Peyer's patch (tissue), 4 donors: ENCODE measurements around the gene HOXD8.

Experiments
- CTCF ChIP-seq, 6 experiments: fragments of 450-650 bp in 4 of 6; fragments of 200-600 bp in 2 of 6; sonication (generic) in 1 of 6; IDR thresholded peaks; one replicate each; pipeline ENCODE4 v1.5.1; 2017 to 2019; ENCODE audit warnings: antibody characterized with exemption in 6 of 6, mild to moderate bottlenecking in 3 of 6, moderate library complexity in 1 of 6
- POLR2A ChIP-seq, 2 donors: fragments of 450-650 bp; IDR thresholded peaks; one replicate each; pipeline ENCODE4 v1.5.1; 2017; ENCODE audit warnings: antibody characterized with exemption in 2 of 2, mild to moderate bottlenecking in 2 of 2, moderate library complexity in 2 of 2

GRCh38 chr2:176169181-176169580 is 39.7 kb downstream of the HOXD8 start:
- TF ChIP-seq POLR2A (IDR thresholded peaks at IDR 0.05) (no peak), CTCF (IDR thresholded peaks at IDR 0.05) (no peak)
